Measurements from ENCODE around the gene CHI3L2.

Gene CHI3L2

DNA sequence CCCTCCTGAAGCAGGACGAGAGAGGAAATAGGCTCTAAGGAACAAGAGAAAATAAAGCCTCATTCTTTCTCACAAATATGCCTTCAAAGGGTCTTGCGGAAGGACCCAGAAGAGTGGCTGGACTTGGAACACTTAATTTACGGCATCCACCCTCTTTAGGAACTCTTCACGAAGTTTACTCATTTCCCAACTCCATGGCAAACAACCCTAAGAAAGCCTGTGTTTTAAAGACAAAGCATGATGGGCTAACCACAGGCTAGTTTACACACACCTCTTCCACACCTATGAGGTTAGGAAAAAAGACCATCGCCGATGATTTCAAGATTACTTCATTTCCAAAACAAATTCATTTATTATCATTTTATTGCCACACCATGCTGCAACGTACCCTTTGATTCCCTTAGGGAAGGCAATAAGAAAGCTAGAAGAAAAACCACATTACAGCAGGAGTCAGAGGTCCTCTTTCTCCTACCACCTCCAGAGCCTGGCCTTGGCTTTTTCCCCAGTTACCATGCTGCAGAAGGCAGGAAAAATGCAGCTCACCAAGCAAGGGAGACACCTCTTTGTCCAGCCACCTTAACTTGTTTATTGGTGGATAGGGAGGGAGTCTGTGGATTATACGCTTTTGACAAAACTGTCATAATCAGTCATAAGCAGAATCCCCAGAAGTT, 29.6 kb downstream of the CHI3L2 start:
- no peak for DNase-seq

GRCh38 chr1:111267801-111268508, 40.4 kb downstream of the CHI3L2 start:
- no peak for DNase-seq

- DNase-seq, result no peak
Observed at GRCh38 chr1:111269825-111270406, 42.4 kb downstream of the CHI3L2 start.

DNA sequence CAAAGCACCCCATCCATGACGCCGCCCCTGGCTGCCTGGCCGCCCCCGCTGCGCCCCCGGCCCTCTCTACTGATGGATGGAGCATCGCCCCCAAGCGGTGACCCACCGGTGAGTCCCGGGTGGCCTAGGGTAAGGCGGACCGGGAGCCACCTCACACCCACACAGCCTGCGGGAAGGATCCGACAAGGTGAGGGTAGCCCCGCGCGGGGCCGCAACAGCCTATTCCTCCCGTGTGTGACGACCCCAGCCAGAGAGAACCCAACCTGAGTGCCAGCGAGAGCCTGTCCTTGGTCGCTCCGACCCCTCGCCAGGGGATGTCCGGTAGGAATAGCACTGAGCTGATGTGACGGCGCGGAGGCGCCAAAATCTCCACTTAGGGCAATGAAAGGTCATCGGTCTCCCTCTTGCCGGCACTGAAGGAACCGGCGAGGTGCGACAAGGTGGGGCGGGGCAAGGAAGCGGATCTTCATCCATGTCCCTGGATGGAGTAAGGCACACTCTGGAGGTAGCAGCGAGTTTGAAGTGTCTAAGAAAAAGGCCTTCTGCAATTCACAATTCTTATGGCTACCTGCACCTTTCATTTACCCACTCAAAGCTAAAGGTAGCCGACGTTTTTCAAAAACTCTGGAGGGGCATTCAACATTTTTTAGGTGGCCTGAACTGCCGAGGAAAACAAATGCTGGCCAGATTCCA, 43.4 kb downstream of the CHI3L2 start:
- no peak for DNase-seq

- no peak for DNase-seq
Observed at GRCh38 chr1:111271464-111271801, 43.9 kb downstream of the CHI3L2 start.

DNA sequence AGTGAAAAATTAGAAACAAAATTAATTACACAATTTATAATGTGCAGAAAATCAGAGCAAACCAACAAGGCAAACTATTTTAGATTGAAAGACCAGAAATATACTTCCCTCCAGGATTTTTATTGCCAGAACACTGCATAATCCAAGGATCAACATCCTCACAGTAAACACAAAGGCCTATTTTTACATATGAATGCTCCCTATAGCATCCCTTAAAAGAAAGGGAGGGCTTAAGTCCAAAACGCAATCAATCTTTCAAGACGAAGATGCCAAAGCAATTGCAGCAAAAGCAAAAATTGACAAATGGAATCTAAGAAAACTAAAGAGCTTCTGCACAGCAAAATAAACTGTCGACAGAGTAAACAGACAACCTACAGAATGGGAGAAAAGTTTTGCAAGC, 44.6 kb downstream of the CHI3L2 start:
- DNase-seq, result no peak

DNA sequence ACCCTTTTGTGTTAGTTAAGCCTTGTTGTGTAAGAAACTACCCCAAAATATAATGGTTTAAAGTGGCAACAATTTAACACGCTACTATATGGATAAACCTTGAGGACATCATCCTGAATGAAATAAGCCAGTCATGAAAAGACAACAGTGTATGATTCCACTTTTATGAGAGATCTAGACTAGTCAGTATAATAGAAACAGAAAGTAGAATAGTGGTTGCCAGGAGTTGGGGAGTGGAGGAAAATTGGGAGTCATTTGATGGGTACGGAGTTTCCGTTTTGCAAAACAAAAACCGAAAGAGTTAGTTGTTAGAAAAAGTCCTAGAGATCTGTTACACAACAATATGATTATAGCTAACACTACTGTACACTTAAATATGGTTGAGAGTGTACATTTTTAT, 47.1 kb downstream of the CHI3L2 start:
- no peak for DNase-seq

DNA sequence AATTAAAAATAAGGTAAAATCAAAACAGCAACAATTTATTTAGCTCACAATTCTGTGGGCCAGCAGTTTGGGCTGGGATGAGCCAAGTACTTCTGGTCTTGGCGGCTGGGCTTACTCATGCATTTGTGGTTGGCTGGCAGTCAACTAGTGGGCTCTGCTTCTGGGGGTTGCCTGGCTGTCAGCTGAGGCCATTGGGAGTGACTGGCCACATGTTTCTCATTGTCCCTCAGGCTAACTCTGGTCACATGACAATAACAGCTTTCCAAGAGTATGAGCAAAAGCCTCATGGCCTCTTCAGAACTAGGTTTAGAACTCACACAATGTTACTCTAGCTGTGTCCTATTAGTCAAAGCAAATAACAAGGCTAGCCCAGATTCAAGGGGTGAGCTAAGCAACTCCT, 47.6 kb downstream of the CHI3L2 start:
- DNase-seq, result no peak

DNA sequence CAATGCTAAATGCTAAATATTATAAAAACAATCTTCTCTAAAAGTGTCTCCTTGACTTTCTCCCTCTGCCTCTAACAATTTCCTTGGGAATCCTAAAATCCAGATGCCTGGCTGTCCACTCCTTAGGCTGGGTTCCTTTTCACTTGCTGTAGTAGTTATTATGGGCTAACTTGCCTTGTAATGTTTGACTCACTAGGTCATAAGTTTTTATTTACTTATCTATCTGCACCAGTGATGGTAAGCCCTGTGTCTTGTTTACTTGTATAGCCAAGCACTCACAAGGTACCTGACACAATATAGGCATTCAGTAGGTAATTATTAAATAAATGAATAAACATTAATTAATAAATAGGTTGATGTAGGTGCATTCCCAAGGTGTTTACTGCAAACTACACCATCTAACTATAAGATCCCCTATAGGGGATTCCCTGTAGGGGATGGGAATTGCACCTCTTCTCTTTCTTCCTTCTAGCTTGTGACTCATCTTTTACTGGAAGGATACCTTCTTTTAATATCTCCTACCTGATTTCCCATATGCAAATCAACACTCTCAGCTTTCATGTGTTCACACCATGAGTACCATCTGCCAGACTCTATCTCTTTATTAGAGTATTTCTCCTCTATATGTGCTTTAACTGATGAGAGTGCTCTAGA, 48.4 kb downstream of the CHI3L2 start:
- DNase-seq, result no peak

GRCh38 chr1:111279144-111279543, 51.6 kb downstream of the CHI3L2 start:
- no peak for DNase-seq

DNA sequence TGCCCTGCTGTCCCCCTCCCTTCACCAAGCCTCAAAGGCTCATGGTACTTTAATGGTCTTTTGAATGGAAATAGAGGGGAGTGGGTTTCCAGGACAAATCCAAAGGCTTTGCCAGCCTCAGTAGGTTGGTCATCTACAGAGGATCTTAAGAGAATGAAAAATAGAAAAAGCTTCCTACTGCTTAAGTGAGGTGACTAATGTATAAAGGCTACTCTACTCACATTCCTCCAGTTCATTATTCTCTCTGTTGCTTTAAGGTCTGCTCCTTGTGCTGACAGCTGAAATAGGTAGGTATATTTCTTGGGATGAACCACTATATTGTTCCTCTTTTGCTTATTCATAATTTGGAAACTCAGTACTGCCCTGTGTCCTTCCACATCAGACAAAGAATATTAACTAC, 52.8 kb downstream of the CHI3L2 start:
- DNase-seq, result no peak

- no peak for DNase-seq
Observed at GRCh38 chr1:111281411-111281810, 53.9 kb downstream of the CHI3L2 start.

DNA sequence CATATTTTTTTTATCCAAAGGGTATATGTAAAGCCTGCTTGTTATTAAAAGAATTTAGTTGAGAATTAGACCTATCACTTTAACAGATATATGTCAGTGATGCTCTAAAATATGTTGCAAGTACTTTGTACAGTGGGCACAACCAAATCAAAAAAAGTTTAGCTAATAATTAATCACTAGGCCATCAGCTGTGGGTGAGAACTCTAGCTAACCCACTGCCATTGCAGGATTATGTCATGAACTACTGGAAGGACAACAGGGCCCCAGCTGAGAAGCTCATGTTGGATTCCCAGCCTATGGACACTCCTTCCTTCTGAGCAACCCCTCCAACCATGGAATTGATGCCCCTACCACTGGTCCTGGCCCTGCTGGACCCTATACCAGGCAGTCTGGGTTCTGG, 56.3 kb downstream of the CHI3L2 start:
- DNase-seq, result no peak

GRCh38 chr1:111285879-111286278, 58.4 kb downstream of the CHI3L2 start:
- no peak for DNase-seq

GRCh38 chr1:111286912-111287311, 59.4 kb downstream of the CHI3L2 start:
- no peak for DNase-seq

DNA sequence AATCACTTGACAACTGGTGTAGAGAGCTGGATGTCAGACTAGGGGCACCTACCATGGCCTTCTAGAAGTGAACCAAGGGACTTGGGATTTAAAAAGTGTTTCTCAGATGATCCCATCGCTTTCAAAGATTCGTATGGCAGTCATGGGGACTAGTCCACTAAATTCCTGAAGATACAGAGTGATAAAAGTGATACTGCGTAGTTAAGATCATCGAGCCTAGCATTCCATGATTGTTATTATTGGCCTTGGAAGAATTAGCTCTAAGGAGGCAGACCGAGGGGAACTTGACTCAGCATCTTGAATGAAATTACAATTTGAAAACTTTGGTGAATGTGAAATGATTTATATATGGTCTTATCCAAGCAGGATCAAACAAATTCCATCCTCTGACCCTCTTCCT, 61.9 kb downstream of the CHI3L2 start:
- DNase-seq, result no peak

GRCh38 chr1:111290104-111290503, 62.6 kb downstream of the CHI3L2 start:
- no peak for DNase-seq

DNA sequence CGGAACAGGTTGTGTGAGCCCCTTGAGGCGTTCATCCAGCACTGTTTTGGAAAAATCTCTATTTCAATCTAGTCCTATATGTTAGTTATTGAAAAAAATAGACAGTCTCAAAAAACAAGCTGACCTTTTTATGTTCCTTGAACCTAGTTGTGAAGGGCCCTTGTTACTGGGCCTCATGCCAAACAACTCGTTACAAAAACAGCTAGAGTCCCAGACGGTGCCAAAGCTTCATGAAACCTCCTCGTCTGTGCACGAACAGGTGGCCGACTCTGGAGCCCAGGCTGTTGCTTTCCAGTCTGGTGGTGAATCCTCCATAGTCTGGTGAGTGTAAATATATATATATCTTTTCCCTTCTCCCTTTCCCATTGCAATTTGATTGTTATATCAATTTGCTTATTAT, 63.1 kb downstream of the CHI3L2 start, which contains the start of gene CHIA:
Gene CHIA (plus strand): TSS at position 222 of the 400 bp plus-strand sequence. CDS start 19,617 bp downstream, outside the sequence.
- peak; percentile 31 to 48 for DNase-seq

Measured in NCI-H2081 (cell line).